Stimulated activated CD8-positive, alpha-beta memory T cell treated with anti-CD3 and anti-CD28 coated beads, Interleukin-4, amount 100 ng/mL, for 24 hours (primary cell): Measurements from ENCODE around the gene NMD3.
"Not testable (repeated sequence)": the region's sequence is repeated elsewhere in the genome, so short reads cannot be mapped to it uniquely, and the experiment has no call there.

ENCODE experiments used
- DNase-seq: peaks from one replicate; pipeline ENCODE4 v3.0.0-alpha.2; 2020; ENCODE audit warnings: low read depth

The NMD3 gene

GRCh38 chr3:161220850-161221753, at the start of gene NMD3:
NMD3 (plus strand) TSS chr3:161221311; CDS start chr3:161222014, 703 bp downstream.
- peak; percentile 84 for DNase-seq

GRCh38 chr3:161171639-161172552, 49.2 kb upstream of the NMD3 start:
- DNase-seq: no peak

GRCh38 chr3:161175506-161175905, 45.6 kb upstream of the NMD3 start:
- no peak for DNase-seq

GRCh38 chr3:161177991-161178390, 43.1 kb upstream of the NMD3 start:
- no peak for DNase-seq

- not testable (repeated sequence) for DNase-seq
Observed at GRCh38 chr3:161181371-161181770, 39.7 kb upstream of the NMD3 start.

- DNase-seq: no peak
Observed at GRCh38 chr3:161187046-161187445, 34.1 kb upstream of the NMD3 start.

GRCh38 chr3:161197855-161198850, 23.0 kb upstream of the NMD3 start:
- no peak for DNase-seq

GRCh38 chr3:161199926-161200325, 21.2 kb upstream of the NMD3 start:
- no peak for DNase-seq

- no peak for DNase-seq
Observed at GRCh38 chr3:161203485-161204098, 17.5 kb upstream of the NMD3 start.

- no peak for DNase-seq
Observed at GRCh38 chr3:161208931-161209330, 12.2 kb upstream of the NMD3 start.

- no peak for DNase-seq
Observed at GRCh38 chr3:161212171-161212771, 8.8 kb upstream of the NMD3 start.

GRCh38 chr3:161212906-161213305, 8.2 kb upstream of the NMD3 start:
- DNase-seq: no peak

GRCh38 chr3:161213644-161214043, 7.5 kb upstream of the NMD3 start:
- DNase-seq: no peak

GRCh38 chr3:161215185-161215584, 5.9 kb upstream of the NMD3 start:
- no peak for DNase-seq

GRCh38 chr3:161217496-161217895, 3.6 kb upstream of the NMD3 start:
- no peak for DNase-seq

- DNase-seq: no peak
Observed at GRCh38 chr3:161219495-161219894, 1.6 kb upstream of the NMD3 start.

GRCh38 chr3:161221806-161222600, 892 bp downstream of the NMD3 start:
- DNase-seq: no peak

- no peak for DNase-seq
Observed at GRCh38 chr3:161222662-161223061, 1.6 kb downstream of the NMD3 start.

GRCh38 chr3:161224786-161225185, 3.7 kb downstream of the NMD3 start:
- no peak for DNase-seq
